H1 (cell line): ENCODE data around the gene NOD2. TPM values are rescaled to one million over a fixed set of nuclear protein-coding genes. Genes with fewer than 3 reads are reported as not detected.

Experiments used
- CTCF ChIA-PET: fragments of 300-600 bp; sonication (Branson Sonifier 250); formaldehyde crosslinking; loops from one replicate; lab custom pipeline; 2021; ENCODE audit not compliant: partially characterized antibody; lab: Charles Lee
- POLR2A ChIA-PET: fragments of 300-600 bp; sonication (Branson Sonifier 250); formaldehyde crosslinking; loops from one replicate; lab custom pipeline; 2021; ENCODE audit warnings: inconsistent platforms; ENCODE audit not compliant: partially characterized antibody; lab: Charles Lee
- DNase-seq, 2 experiments: peaks; one replicate each; pipeline versions ENCODE4 v3.0.0 to v3.0.0-alpha.2; 2010 to 2022; ENCODE audit warnings: low spot score in 2 of 2, low read depth in 1 of 2, mixed read lengths in 1 of 2
- FAIRE-seq: peaks from 2 replicates; lab custom pipeline; 2011; peaks lifted over from hg19 to GRCh38; lab: Jason Lieb, UNC
- H2AFZ ChIP-seq: 2 replicates; pipeline ENCODE4 v1.8.1; 2012; ENCODE audit warnings: low read length, inconsistent platforms
- H2AK5ac ChIP-seq: 2 replicates; pipeline ENCODE4 v1.6.1; 2013; ENCODE audit warnings: low read depth, low read length
- H2BK120ac ChIP-seq: replicated peaks from 2 replicates; pipeline ENCODE3; 2013; ENCODE audit warnings: low read depth, low read length, inconsistent platforms
- H2BK12ac ChIP-seq: 2 replicates; pipeline ENCODE4 v1.6.1; 2013; ENCODE audit warnings: low read depth, low read length
- H2BK15ac ChIP-seq: 2 replicates; pipeline ENCODE4 v1.6.1; 2013; ENCODE audit warnings: low read length
- H2BK20ac ChIP-seq: 2 replicates; pipeline ENCODE4 v1.6.1; 2013; ENCODE audit warnings: low read length
- H2BK5ac ChIP-seq: 2 replicates; pipeline ENCODE4 v1.6.1; 2013; ENCODE audit warnings: low read depth, low read length
- H3K14ac ChIP-seq: 2 replicates; pipeline ENCODE4 v1.6.1; 2013; ENCODE audit warnings: inconsistent platforms; ENCODE audit not compliant: insufficient read length
- H3K18ac ChIP-seq: 2 replicates; pipeline ENCODE4 v1.6.1; 2013; ENCODE audit warnings: low read length; ENCODE audit errors: extremely low read depth
- H3K23ac ChIP-seq: 2 replicates; pipeline ENCODE4 v1.6.1; 2013; ENCODE audit warnings: inconsistent platforms; ENCODE audit not compliant: insufficient read length
- H3K23me2 ChIP-seq: 2 replicates; pipeline ENCODE4 v1.6.1; 2013; ENCODE audit warnings: low read depth, low read length
- H3K27ac ChIP-seq: 2 replicates; pipeline ENCODE4 v1.6.1; 2011; ENCODE audit warnings: low read depth, low read length, inconsistent platforms
- H3K27me3 ChIP-seq, 4 experiments: replicated peaks in 1 of 4; 1 replicate in 1 of 4; 2 replicates in 3 of 4; pipeline versions ENCODE4 v1.6.1 to v1.8.1; 2011 to 2013; ENCODE audit warnings: low read length in 3 of 4, mild to moderate bottlenecking in 3 of 4, inconsistent platforms in 2 of 4, mixed read lengths in 2 of 4, moderate library complexity in 1 of 4; ENCODE audit not compliant: control insufficient read depth in 3 of 4, insufficient read depth in 3 of 4; ENCODE audit errors: extremely low read depth in 1 of 4
- H3K36me3 ChIP-seq, 4 experiments: 2 replicates each; pipeline versions ENCODE4 v1.6.1 to v1.8.1; 2011 to 2013; ENCODE audit warnings: mild to moderate bottlenecking in 4 of 4, low read length in 3 of 4, moderate library complexity in 2 of 4, control low read depth in 1 of 4, inconsistent platforms in 1 of 4; ENCODE audit not compliant: insufficient read depth in 4 of 4, control insufficient read depth in 2 of 4
- H3K4ac ChIP-seq: replicated peaks from 2 replicates; pipeline ENCODE3; 2013; ENCODE audit warnings: low read length, low read depth, mixed read lengths, inconsistent platforms; ENCODE audit not compliant: insufficient read length
- H3K4me1 ChIP-seq, 4 experiments: replicated peaks in 1 of 4; 1 replicate in 1 of 4; 2 replicates in 3 of 4; pipeline versions ENCODE4 v1.6.1 to v1.8.1; 2011 to 2013; ENCODE audit warnings: low read length in 3 of 4, inconsistent platforms in 2 of 4, mixed read lengths in 1 of 4; ENCODE audit not compliant: insufficient read depth in 4 of 4, control insufficient read depth in 3 of 4
- H3K4me2 ChIP-seq, 2 experiments: 2 replicates each; pipeline versions ENCODE4 v1.6.1 to v1.8.1; 2011 to 2013; ENCODE audit warnings: low read depth in 2 of 2, low read length in 2 of 2, control low read depth in 1 of 2, inconsistent platforms in 1 of 2, mild to moderate bottlenecking in 1 of 2; ENCODE audit not compliant: insufficient read depth in 1 of 2
- H3K4me3 ChIP-seq, 4 experiments: fragments of 200-600, 300-600 bp in 1 of 4; sonication (generic), shearing (Covaris generic), sonication (Bioruptor Twin) in 1 of 4; 2 replicates each; pipeline versions ENCODE4 v1.5.1 to v1.8.1; 2011 to 2016; ENCODE audit warnings: low read length in 4 of 4, low read depth in 3 of 4, control low read depth in 2 of 4, inconsistent platforms in 2 of 4, mild to moderate bottlenecking in 2 of 4, mixed read lengths in 1 of 4, moderate library complexity in 1 of 4; ENCODE audit not compliant: insufficient read depth in 2 of 4; ENCODE audit errors: extremely low read depth in 1 of 4
- H3K56ac ChIP-seq: replicated peaks from 2 replicates; pipeline ENCODE3; 2013; ENCODE audit warnings: low read depth, mild to moderate bottlenecking, mixed read lengths, low read length, inconsistent platforms; ENCODE audit not compliant: insufficient read length
- H3K79me1 ChIP-seq: 2 replicates; pipeline ENCODE4 v1.6.1; 2013; ENCODE audit warnings: low read depth, low read length, control low read depth
- H3K79me2 ChIP-seq, 2 experiments: 2 replicates each; pipeline versions ENCODE4 v1.6.1 to v1.8.1; 2012 to 2013; ENCODE audit warnings: low read length in 2 of 2, mild to moderate bottlenecking in 2 of 2, inconsistent platforms in 1 of 2; ENCODE audit not compliant: insufficient read depth in 2 of 2, control insufficient read depth in 1 of 2
- H3K9ac ChIP-seq, 4 experiments: replicated peaks in 1 of 4; 1 replicate in 1 of 4; 2 replicates in 3 of 4; pipeline versions ENCODE4 v1.6.1 to v1.8.1; 2011 to 2013; ENCODE audit warnings: low read depth in 3 of 4, low read length in 3 of 4, control low read depth in 2 of 4, mild to moderate bottlenecking in 2 of 4, moderate library complexity in 2 of 4, inconsistent platforms in 1 of 4; ENCODE audit errors: extremely low read depth in 1 of 4
- H3K9me3 ChIP-seq, 2 experiments: 2 replicates each; pipeline versions ENCODE4 v1.6.1 to v1.8.1; 2012 to 2013; ENCODE audit warnings: mild to moderate bottlenecking in 2 of 2, moderate library complexity in 2 of 2, control low read depth in 1 of 2, inconsistent platforms in 1 of 2, low read depth in 1 of 2, low read length in 1 of 2, mixed read lengths in 1 of 2; ENCODE audit not compliant: insufficient read depth in 2 of 2
- H4K20me1 ChIP-seq, 2 experiments: replicated peaks in 1 of 2; 2 replicates each; pipeline versions ENCODE3 to v1.8.1; 2011 to 2013; ENCODE audit warnings: inconsistent platforms in 2 of 2, low read length in 2 of 2, mild to moderate bottlenecking in 1 of 2; ENCODE audit not compliant: insufficient read depth in 2 of 2, control insufficient read depth in 1 of 2
- H4K5ac ChIP-seq: 2 replicates; pipeline ENCODE4 v1.6.1; 2013; ENCODE audit warnings: low read length, low read depth, mixed read lengths, inconsistent platforms; ENCODE audit not compliant: insufficient read length
- H4K8ac ChIP-seq: 2 replicates; pipeline ENCODE4 v1.8.0; 2013; ENCODE audit warnings: mild to moderate bottlenecking, moderate library complexity, low read length, inconsistent platforms; ENCODE audit not compliant: insufficient read depth; ENCODE audit errors: extremely low read depth
- H4K91ac ChIP-seq: replicated peaks from 2 replicates; pipeline ENCODE3; 2013; ENCODE audit warnings: low read length, mixed read lengths, inconsistent platforms; ENCODE audit not compliant: insufficient read length
- EP300 ChIP-seq, 2 experiments: IDR thresholded peaks; 1 replicate in 1 of 2; 2 replicates in 1 of 2; pipeline ENCODE4 v1.6.1; 2011 to 2012; ENCODE audit warnings: low read depth in 2 of 2, low read length in 2 of 2, mild to moderate bottlenecking in 2 of 2, borderline replicate concordance in 1 of 2, inconsistent platforms in 1 of 2, moderate library complexity in 1 of 2
- NANOG ChIP-seq: IDR thresholded peaks from 2 replicates; pipeline ENCODE4 v1.6.1; 2011; ENCODE audit warnings: low read length, low read depth, mild to moderate bottlenecking, inconsistent platforms; ENCODE audit not compliant: insufficient read depth, poor library complexity, severe bottlenecking
- YY1 ChIP-seq: IDR thresholded peaks from 2 replicates; pipeline ENCODE4 v1.6.1; 2011; ENCODE audit warnings: low read depth, mild to moderate bottlenecking, low read length
- WGBS, 2 experiments: shearing (Covaris generic) in 1 of 2; methylation state at CpG; one replicate each; pipeline versions ENCODE4 v1.1.6 to v1.1.7; 2013 to 2015; ENCODE audit warnings: low lambda C conversion rate in 2 of 2, mixed read lengths in 2 of 2, inconsistent platforms in 1 of 2, low coverage in 1 of 2, missing lambda C conversion rate in 1 of 2; ENCODE audit not compliant: insufficient replicate concordance in 2 of 2, insufficient coverage in 1 of 2, insufficient read length in 1 of 2; ENCODE audit errors: extremely low coverage in 1 of 2, missing lambda C conversion rate in 1 of 2; 5-methylcytosine and 5-hydroxymethylcytosine counted together
- polyA plus RNA-seq, 7 experiments: library from polyadenylated mRNA; depleted of rRNA in 3 of 7; stranded (reverse) in 5 of 7; unstranded in 2 of 7; fragments of >200 nt in 5 of 7; fragments of 200-250 nt in 2 of 7; gene quantifications; 1 replicate in 5 of 7; 2 replicates in 1 of 7; 4 replicates in 1 of 7; pipeline versions ENCODE4 v1.2.1 to v1.2.3, GENCODE V29; 2011 to 2013; ENCODE audit warnings: missing spikeins in 2 of 7, mixed read lengths in 2 of 7
- total RNA-seq: library from RNA; stranded (reverse); fragmentation: NEBNext Ultra II Directional; extraction: Animal tissue kit (Norgen Biotek cat#: 25700); gene quantifications from 2 replicates; pipeline ENCODE4 v1.2.1, GENCODE V29; 2021
- TF ChIP-seq, protein P1 (sequence below), 3 experiments: IDR thresholded peaks; 1 replicate in 2 of 3; 2 replicates in 1 of 3; pipeline versions ENCODE4 v1.5.1 to v1.6.1; 2011; ENCODE audit warnings: low read length in 3 of 3, mild to moderate bottlenecking in 3 of 3, inconsistent platforms in 2 of 3, low read depth in 1 of 3, moderate library complexity in 1 of 3; ENCODE audit not compliant: insufficient read depth in 1 of 3; ENCODE audit errors: control extremely low read depth in 1 of 3

The NOD2 gene
- total and polyA plus RNA-seq, 2 of the 8 experiments (the other 6 are each of a cell fraction or from before 2014, with no cell fraction given) = 0.37 to 0.42 TPM

DNA sequence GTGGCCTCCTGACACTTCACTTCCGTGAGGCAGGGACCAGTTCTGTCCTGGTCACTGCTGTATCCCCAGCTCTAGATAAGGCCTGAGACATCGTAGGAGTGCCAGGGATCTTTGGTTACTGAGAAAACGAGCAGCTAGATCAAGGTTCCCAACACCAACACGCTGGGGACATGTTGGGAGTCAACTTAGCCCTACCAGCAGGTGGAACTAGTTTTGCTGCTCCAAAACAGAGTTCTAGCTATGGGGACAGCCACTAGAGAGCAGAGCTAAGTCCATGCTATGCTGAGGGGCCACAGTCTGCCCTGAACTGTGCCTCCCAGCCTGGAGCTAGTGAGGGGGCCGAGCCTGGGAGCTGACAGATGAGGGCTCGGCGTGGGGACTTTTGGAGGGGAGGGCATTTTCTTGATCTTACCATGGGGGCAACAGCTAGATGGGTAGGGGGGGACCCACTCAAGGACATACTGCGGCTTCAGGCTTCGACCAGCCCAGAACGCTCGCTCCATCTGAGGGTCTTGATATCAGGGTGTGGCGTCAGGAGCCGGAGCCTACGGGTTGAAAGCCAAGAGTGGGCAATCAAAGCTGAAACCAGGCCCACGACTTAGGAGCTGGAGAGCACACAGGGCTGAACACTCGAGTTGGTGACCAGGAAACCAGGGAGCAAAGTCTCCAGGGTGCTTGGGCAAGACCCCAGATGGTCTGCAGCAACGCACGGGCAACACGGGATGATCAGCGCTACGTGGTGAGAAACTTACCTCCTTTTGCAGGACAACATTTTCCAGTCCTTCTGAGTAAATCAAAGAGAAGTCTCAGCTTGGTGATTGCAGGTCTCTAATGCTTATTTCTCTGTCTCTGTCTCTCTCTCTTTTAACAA is 25.7 kb upstream of the NOD2 start:
- Histone ChIP-seq H3K4me1 (peaks cover 0 to 2% (median 0%) of the 10 kb centered on the region in 4 experiments; a peak in 1 of 7 replicates), H3K4me2 (no peak overlapping the region), H4K8ac (no peak overlapping the region), H3K23ac (no peak overlapping the region), H3K27me3 (0 out of 7 replicates have a peak, but pooled peaks cover 0 to 3% (median 0%) of the 10 kb centered on the region in 4 experiments), H4K20me1 (no peaks in the 10 kb centered on the region), H3K14ac (no peak overlapping the region), H4K5ac (no peak overlapping the region), H2BK15ac (0 out of 2 replicates have a peak overlapping the region, but pooled peaks have one; percentile 63), H3K18ac (no peak overlapping the region), H4K91ac (peak overlapping the region; percentile 22), H3K79me1 (no peaks in the 10 kb centered on the region), H2BK12ac (no peak overlapping the region), H2AK5ac (no peak overlapping the region), H3K9ac (no peak overlapping the region), H3K9me3 (peaks cover 11 to 13% of the 10 kb centered on the region in 2 experiments), H3K4me3 (no peak overlapping the region), H2BK5ac (no peak overlapping the region), H2BK20ac (no peak overlapping the region), H3K23me2 (no peaks in the 10 kb centered on the region; the same call in 1 of the 2 replicates), H3K4ac (peak overlapping the region; percentile 71), H2AFZ (peak overlapping the region; percentile 84; the same call in 1 of the 2 replicates), H3K56ac (no peak overlapping the region), H2BK120ac (no peak overlapping the region), H3K36me3 (no peaks in the 10 kb centered on the region), H3K79me2 (no peaks in the 10 kb centered on the region), H3K27ac (no peak overlapping the region)
- no peak for TF ChIP-seq EP300 (IDR thresholded peaks at IDR 0.05; ENCODE audit: borderline replicate concordance in 1 of 2, low read depth in 2 of 2, low read length in 2 of 2)
- TF ChIP-seq NANOG = no peak
- no peak for TF ChIP-seq YY1
- TF ChIP-seq, protein P1, sequence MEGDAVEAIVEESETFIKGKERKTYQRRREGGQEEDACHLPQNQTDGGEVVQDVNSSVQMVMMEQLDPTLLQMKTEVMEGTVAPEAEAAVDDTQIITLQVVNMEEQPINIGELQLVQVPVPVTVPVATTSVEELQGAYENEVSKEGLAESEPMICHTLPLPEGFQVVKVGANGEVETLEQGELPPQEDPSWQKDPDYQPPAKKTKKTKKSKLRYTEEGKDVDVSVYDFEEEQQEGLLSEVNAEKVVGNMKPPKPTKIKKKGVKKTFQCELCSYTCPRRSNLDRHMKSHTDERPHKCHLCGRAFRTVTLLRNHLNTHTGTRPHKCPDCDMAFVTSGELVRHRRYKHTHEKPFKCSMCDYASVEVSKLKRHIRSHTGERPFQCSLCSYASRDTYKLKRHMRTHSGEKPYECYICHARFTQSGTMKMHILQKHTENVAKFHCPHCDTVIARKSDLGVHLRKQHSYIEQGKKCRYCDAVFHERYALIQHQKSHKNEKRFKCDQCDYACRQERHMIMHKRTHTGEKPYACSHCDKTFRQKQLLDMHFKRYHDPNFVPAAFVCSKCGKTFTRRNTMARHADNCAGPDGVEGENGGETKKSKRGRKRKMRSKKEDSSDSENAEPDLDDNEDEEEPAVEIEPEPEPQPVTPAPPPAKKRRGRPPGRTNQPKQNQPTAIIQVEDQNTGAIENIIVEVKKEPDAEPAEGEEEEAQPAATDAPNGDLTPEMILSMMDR (IDR thresholded peaks at IDR 0.05; ENCODE audit: control extremely low read depth in 1 of 3, insufficient read depth in 1 of 3, low read depth in 1 of 3, low read length in 3 of 3) = peak in 2 of 3 experiments; percentile 1 to 54; a peak in 3 of 4 replicates
- DNase-seq (no peak), FAIRE-seq (no peak)
- CTCF ChIA-PET = interaction anchor here (0.7 to 21.1 kb wide), 54 partner anchors 7 to 382 kb away, joined by 3 to 279 read pairs (median 4); partner anchors contain the start of genes CYLD and SNX20
- POLR2A ChIA-PET = no interaction called here
- 92% methylated on average over 21 of the region's 21 CpGs; no CpG with 5 or more reads in 1 of the 2 experiments for WGBS, 2 experiments
